ENCODE data around the gene GAS6. TPM values are rescaled to one million over a fixed set of nuclear protein-coding genes. Genes with fewer than 3 reads are reported as not detected.
A peak's percentile ranks its signal among the peaks of the same experiment; 100 is the strongest.
"Not testable (repeated sequence)": the region's sequence is repeated elsewhere in the genome, so short reads cannot be mapped to it uniquely, and the experiment has no call there.

The GAS6 gene
- total RNA-seq, 2 experiments from 2014 or later, result 0.53 to 0.65 TPM

DNA sequence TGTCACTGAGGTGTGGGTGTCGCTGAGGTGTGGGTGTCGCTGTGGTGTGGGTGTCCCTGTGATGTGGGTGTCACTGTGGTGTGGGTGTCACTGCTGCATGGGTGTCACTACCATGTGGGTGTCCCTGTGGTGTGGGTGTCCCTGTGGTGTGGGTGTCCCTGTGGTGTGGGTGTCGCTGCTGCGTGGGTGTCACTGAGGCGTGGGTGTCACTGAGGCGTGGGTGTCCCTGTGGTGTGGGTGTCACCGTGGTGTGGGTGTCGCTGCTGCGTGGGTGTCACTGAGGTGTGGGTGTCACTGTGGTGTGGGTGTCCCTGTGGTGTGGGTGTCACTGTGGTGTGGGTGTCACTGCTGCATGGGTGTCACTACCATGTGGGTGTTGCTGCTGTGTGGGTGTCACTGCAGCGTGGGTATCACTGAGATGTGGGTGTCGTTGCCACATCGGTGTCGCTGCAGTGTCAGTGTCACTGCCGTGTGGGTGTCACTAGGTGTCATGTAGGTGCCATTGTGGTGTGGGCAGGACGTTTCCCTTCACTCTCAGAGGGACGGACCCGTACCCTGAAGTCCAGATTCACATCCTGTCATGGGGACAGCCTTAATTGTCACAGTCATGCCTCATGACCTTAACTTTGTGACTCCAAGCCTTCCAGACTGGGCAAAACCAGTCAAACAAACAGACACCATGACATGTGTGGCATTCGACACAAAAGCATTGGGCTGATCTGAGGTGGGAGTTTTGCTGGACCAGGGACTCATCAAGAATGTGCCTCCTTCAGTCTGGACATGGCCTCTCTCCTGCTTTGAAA lies 12.7 kb upstream of the GAS6 start:
- no peak for ATAC-seq
- Mint-ChIP-seq H3K9me3 (ENCODE audit: insufficient read depth) (peaks cover 3% of the 10 kb centered on the region), H3K4me1 (ENCODE audit: low read depth) (peaks cover 15% of the 10 kb centered on the region), H3K36me3 (ENCODE audit: low read depth) (no peaks in the 10 kb centered on the region), H3K27me3 (ENCODE audit: low read depth) (peaks cover 16% of the 10 kb centered on the region), H3K4me3 (no peak overlapping the region), H3K27ac (no peak overlapping the region)
- CTCF ChIA-PET, result no interaction called here
- POLR2A ChIA-PET, result no interaction called here
- peak; percentile 9 for DNase-seq

DNA sequence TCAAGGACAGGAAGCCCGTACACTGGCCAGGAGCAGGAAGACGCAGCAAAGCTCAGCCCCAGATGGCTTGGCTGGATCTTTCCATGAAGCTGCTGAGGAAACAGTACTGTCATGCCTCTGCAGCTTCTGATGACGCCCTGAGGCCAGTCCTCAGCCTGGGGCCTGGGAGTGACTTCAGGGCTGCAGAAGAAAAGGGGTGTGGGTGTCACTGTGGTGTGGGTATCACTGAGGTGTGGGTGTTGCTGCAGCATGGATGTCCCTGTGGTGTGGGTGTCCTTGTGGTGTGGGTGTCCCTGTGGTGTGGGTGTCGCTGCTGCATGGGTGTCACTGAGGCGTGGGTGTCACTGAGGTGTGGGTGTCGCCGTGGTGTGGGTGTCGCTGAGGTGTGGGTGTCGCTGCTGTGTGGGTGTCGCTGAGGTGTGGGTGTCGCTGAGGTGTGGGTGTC lies 12.0 kb upstream of the GAS6 start:
- H3K36me3 Mint-ChIP-seq (ENCODE audit: low read depth), result no peaks in the 10 kb centered on the region
- peaks cover 3% of the 10 kb centered on the region for H3K9me3 Mint-ChIP-seq (ENCODE audit: insufficient read depth)
- H3K4me3 Mint-ChIP-seq, result no peak overlapping the region
- peaks cover 18% of the 10 kb centered on the region for H3K27me3 Mint-ChIP-seq (ENCODE audit: low read depth)
- H3K4me1 Mint-ChIP-seq (ENCODE audit: low read depth), result peaks cover 8% of the 10 kb centered on the region
- peak; percentile 20 for DNase-seq
- no peak overlapping the region for H3K27ac Mint-ChIP-seq
- CTCF ChIA-PET, result no interaction called here
- no peak for ATAC-seq
- POLR2A ChIA-PET, result no interaction called here

DNA sequence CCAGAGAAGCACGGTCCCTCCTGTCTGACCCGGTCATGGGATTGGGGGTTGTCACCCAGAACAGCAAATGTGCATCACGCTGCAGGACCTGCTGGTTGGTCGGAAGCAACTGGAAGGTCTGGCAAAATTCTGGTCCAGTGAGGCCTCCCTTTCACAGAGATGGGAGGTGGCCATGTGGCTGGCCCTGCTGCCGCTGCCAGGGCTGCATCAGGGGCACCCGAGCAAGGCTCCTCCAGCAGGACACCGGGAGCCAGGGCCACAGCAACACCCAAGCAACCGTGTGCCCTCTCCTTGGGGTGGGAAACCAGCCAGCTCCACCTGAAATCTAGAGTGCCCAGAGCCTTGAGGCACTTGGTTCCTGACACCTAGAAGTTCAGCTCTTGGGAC lies 11.5 kb upstream of the GAS6 start:
- ATAC-seq (no peak), DNase-seq (no peak)
- Mint-ChIP-seq H3K9me3 (ENCODE audit: insufficient read depth) (peaks cover 3% of the 10 kb centered on the region), H3K27me3 (ENCODE audit: low read depth) (peaks cover 18% of the 10 kb centered on the region), H3K4me3 (no peak overlapping the region), H3K4me1 (ENCODE audit: low read depth) (peaks cover 4% of the 10 kb centered on the region), H3K36me3 (ENCODE audit: low read depth) (no peaks in the 10 kb centered on the region), H3K27ac (no peak overlapping the region)
- POLR2A ChIA-PET, result no interaction called here
- CTCF ChIA-PET, result no interaction called here

DNA sequence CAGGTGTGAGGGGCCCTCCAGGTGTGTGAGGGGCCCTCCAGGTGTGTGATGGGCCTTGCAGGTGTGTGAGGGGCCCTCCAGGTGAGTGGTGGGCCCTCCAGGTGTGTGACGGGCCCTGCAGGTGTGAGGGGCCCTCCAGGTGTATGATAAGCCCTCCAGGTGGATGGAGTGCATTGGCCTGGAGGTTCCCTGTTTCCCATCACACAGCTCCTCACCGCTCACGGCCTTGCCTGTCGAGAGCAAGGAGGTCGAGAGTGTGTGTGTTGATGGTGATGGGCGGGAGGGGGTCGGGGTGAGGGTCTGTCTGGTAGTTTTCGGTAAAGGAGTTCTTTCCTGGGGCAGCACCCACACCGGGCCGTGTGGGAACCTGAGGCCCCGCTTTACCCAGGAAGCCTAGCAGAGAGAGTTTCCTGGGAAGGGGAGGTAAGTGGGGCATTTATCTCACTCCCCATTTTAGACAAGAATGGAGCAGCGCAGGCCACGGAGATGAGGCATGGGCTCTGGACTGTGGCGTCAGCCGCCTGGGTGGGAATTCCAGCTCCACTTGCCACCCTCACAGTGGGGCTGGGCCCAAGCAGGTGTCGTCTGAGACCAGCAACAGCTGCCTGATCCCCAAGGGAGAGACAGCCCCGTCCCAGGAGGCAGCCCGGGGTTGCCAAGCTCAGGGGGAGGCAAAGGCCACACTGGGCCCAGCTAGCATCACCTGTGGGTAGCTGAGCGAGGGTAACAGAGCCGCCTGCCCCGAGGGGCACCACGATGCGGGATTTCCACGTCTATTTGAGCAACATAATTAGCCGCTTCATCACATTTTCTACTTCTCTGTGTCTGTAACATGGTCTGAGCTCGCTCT lies 10.9 kb upstream of the GAS6 start:
- H3K27me3 Mint-ChIP-seq (ENCODE audit: low read depth), result peaks cover 18% of the 10 kb centered on the region
- no peaks in the 10 kb centered on the region for H3K36me3 Mint-ChIP-seq (ENCODE audit: low read depth)
- ATAC-seq (no peak), DNase-seq (no peak)
- ChIA-PET CTCF (no interaction called here), POLR2A (no interaction called here)
- H3K4me1 Mint-ChIP-seq (ENCODE audit: low read depth), result peaks cover 4% of the 10 kb centered on the region
- peaks cover 3% of the 10 kb centered on the region for H3K9me3 Mint-ChIP-seq (ENCODE audit: insufficient read depth)
- no peak overlapping the region for H3K27ac Mint-ChIP-seq
- H3K4me3 Mint-ChIP-seq, result no peak overlapping the region

DNA sequence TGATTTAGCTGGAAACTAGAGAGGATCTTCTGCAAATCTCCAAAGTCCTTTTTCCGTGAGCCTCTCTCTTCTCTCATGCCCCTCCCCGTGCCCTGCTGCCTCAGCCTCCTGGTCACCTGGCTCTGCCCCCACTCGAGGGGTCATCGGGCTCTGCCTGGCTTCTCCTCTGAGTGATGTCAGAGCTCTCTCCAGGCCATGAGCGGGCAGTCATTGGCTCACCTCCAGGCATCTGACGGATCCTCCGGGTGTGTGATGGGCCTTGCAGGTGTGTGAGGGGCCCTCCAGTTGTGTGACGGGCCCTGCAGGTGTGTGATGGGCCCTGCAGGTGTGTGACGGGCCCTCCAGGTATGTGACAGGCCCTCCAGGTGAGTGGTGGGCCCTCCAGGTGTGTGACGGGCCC lies 10.3 kb upstream of the GAS6 start:
- H3K27ac Mint-ChIP-seq, result no peak overlapping the region
- ChIA-PET POLR2A (no interaction called here), CTCF (no interaction called here)
- H3K36me3 Mint-ChIP-seq (ENCODE audit: low read depth), result no peaks in the 10 kb centered on the region
- H3K27me3 Mint-ChIP-seq (ENCODE audit: low read depth), result peaks cover 20% of the 10 kb centered on the region
- H3K4me1 Mint-ChIP-seq (ENCODE audit: low read depth), result peaks cover 4% of the 10 kb centered on the region
- no peak overlapping the region for H3K4me3 Mint-ChIP-seq
- DNase-seq, result no peak
- H3K9me3 Mint-ChIP-seq (ENCODE audit: insufficient read depth), result peaks cover 3% of the 10 kb centered on the region
- ATAC-seq, result no peak

DNA sequence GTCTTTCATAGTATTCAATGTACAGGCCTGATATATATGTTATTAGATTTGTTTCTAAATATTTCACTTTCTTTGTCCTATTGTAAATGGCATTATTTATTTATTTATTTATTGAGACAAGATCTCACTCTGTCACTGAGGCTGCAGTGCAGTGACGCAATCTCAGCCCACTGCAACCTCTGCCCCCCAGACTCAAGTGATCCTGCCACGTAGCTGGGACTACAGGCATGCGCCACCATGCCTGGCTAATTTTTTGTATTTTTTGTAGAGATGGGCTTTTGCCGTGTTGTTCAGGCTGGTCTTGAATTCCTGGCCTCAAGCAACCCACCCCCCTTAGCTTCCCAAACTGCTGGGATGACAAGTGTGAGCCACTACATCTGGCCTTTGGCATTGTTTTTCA lies 5.4 kb upstream of the GAS6 start:
- ChIA-PET POLR2A (no interaction called here), CTCF (interaction anchor here (0.6 to 1.8 kb wide), 2 partner anchors 10 to 46 kb away, joined by 3 to 4 read pairs; no protein-coding TSS in a partner anchor)

DNA sequence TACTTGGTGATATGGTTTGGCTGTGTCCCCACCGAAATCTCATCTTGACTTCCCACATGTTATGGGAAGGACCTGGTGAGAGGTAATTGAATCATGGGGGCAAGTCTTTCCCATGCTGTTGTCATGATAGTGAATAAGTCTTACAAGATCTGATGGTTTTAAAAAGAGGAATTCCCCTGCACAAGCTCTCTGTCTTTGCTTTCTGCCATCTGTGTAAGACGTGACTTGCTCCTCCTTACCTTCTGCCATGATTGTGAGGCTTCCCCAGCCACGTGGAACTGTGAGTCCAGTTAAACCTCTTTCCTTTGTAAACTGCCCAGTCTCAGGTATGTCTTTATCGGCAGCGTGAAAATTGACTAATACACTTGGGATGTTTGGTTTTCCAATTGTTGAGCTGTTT lies 4.0 kb upstream of the GAS6 start:
- CTCF ChIA-PET, result interaction anchor here (1.8 kb wide), 1 partner anchor 11 kb away, joined by 4 read pairs; no protein-coding TSS in a partner anchor
- H3K4me3 Mint-ChIP-seq; DNase-seq; H3K4me1 Mint-ChIP-seq (ENCODE audit: low read depth); ATAC-seq; POLR2A ChIA-PET; H3K36me3 Mint-ChIP-seq (ENCODE audit: low read depth); H3K27ac Mint-ChIP-seq; H3K9me3 Mint-ChIP-seq (ENCODE audit: insufficient read depth): not testable (repeated sequence)
- H3K27me3 Mint-ChIP-seq (ENCODE audit: low read depth), result peaks cover 51% of the 10 kb centered on the region

More for the DNA sequence above, 5.4 kb upstream of the GAS6 start:
- H3K27ac Mint-ChIP-seq, result no peak overlapping the region
- ATAC-seq, result no peak
- DNase-seq, result peak; percentile 4
- H3K9me3 Mint-ChIP-seq (ENCODE audit: insufficient read depth), result no peaks in the 10 kb centered on the region
- H3K4me3 Mint-ChIP-seq, result no peak overlapping the region
- H3K27me3 Mint-ChIP-seq (ENCODE audit: low read depth), result peaks cover 53% of the 10 kb centered on the region
- H3K4me1 Mint-ChIP-seq (ENCODE audit: low read depth), result peaks cover 4% of the 10 kb centered on the region
- H3K36me3 Mint-ChIP-seq (ENCODE audit: low read depth), result no peaks in the 10 kb centered on the region

DNA sequence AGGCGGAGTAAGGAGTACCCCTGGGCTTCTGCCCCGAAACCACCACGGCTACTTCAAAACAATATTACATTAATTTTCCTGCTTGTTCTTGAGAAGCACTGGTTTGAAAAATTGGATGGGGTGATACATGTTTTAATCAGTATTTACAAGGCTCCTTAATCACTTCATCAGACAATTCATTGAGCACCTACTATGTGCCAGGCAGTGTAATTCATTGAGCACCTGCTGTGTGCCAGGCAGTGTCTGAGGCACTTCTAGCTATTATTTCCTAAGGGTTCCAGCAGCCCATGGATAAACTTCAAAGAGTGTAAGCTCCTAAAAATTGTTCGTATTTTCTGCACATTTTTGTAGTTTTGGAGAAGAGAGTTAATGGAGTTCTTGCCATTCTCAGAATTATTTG lies 1.6 kb upstream of the GAS6 start:
- ATAC-seq (no peak), DNase-seq (no peak)
- Mint-ChIP-seq H3K4me3 (no peak overlapping the region), H3K9me3 (ENCODE audit: insufficient read depth) (no peaks in the 10 kb centered on the region), H3K4me1 (ENCODE audit: low read depth) (peaks cover 13% of the 10 kb centered on the region), H3K27me3 (ENCODE audit: low read depth) (peaks cover 54% of the 10 kb centered on the region), H3K27ac (no peak overlapping the region), H3K36me3 (ENCODE audit: low read depth) (no peaks in the 10 kb centered on the region)
- ChIA-PET POLR2A (no interaction called here), CTCF (no interaction called here)

DNA sequence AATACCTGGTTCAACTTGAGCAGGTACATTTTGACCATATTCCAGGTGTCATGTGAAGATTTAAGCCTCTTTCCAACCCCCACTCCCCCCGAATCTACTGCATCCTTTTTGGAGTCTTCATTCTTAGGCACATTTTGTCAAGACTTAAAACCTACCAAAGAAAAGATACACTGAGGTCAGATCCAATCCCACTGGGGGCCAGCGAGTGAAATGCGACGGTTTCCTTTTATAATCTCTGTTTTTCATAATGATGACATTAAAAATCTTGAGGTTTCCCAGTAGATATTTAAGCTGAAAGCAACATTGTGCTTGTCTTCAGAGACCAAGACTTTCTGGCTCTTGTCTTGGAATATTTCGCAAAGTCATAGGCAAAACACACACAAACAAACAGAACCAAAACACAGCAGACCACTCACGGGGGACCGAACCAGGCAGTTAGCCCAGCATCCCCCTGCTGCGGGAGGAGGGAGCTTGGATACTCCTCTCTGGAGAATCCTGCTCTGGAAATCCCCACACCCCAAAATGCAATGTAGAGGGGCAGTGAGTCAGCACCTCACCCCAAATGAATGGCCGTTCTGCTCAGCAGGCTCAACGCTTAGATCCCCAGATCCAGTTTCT lies 506 bp upstream of the GAS6 start:
- CTCF ChIA-PET, result no interaction called here
- H3K27ac Mint-ChIP-seq, result no peak overlapping the region

DNA sequence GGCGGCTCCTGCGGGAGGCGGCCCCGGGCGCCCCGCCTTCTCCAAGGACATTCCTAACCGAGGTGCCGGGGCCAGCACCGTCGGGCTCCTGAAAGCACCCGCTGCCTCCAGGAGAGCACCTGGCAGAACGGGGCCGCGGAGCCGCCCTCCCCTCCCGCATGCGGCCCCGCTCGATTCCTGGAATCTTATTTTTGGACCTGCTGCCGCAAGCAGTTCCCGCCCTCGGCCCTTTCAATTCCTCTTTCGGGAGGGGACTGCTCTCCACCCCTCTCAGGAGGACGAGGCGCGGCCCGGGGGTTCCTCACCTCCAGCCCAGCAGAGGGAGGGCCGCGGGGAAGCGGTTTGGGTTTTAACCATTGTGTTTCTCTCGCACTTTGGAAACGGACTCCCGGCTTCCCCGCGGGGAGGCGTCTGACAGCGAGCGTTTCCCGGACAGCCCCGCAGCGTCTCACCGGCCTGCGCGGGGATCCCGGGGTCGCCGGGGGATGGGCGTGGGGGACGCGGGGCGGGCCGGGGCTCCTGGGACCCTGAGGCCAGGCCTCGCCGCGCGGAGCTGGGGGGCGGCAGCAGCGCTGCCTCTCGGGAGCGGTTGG lies 849 bp downstream of the GAS6 start:
- Mint-ChIP-seq H3K27ac (no peak overlapping the region), H3K4me3 (peak overlapping the region; percentile 25), H3K4me1 (ENCODE audit: low read depth) (peaks cover 13% of the 10 kb centered on the region), H3K9me3 (ENCODE audit: insufficient read depth) (no peaks in the 10 kb centered on the region), H3K36me3 (ENCODE audit: low read depth) (no peaks in the 10 kb centered on the region), H3K27me3 (ENCODE audit: low read depth) (peaks cover 47% of the 10 kb centered on the region)
- CTCF ChIA-PET, result no interaction called here
- peak; percentile 35 for ATAC-seq
- POLR2A ChIA-PET, result no interaction called here
- no peak for DNase-seq

More for the DNA sequence above, 506 bp upstream of the GAS6 start:
- ATAC-seq, result no peak
- no peaks in the 10 kb centered on the region for H3K9me3 Mint-ChIP-seq (ENCODE audit: insufficient read depth)
- peak overlapping the region; percentile 44 for H3K4me3 Mint-ChIP-seq
- no peak for DNase-seq
- POLR2A ChIA-PET, result no interaction called here
- H3K36me3 Mint-ChIP-seq (ENCODE audit: low read depth), result no peaks in the 10 kb centered on the region
- peaks cover 13% of the 10 kb centered on the region for H3K4me1 Mint-ChIP-seq (ENCODE audit: low read depth)
- H3K27me3 Mint-ChIP-seq (ENCODE audit: low read depth), result peaks cover 49% of the 10 kb centered on the region

DNA sequence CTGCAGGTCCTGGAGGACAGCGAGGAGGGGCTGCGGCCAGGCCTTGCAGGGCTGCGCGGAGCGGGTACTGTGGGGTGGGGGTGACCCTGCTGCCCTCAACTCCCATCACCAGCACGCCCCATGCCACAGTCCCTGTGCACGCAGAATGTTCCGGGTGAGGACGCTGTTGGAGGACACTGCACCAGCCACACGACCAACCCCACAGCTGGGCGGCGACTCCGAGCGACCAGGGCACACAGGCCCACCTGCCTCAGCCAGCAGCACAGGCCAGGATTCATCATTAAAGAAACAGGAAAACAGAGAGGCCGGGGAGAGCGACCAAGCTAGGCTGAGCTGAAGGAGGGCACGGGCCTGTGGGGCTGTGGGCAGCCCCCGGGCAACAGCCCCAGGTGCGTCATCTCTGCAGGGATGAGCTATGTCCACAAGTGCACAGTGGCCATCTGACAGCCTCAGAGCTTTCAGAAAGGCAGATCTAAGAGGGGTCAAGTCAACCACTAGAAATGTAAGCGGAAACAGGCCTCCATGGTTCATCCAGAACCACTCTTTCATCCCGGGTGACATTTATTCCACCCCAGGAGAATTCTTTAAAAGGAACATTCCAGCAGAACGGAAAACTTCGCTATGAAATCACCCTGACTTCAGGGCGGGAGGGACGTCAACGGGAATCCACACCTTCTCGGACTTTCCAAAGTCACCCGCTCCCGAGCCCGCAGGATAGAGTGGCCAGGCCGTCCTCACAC lies 1.5 kb downstream of the GAS6 start:
- ChIA-PET POLR2A (no interaction called here), CTCF (no interaction called here)
- H3K4me3 Mint-ChIP-seq, result peak overlapping the region; percentile 51
- H3K36me3 Mint-ChIP-seq (ENCODE audit: low read depth), result no peaks in the 10 kb centered on the region
- peaks cover 13% of the 10 kb centered on the region for H3K4me1 Mint-ChIP-seq (ENCODE audit: low read depth)
- H3K27me3 Mint-ChIP-seq (ENCODE audit: low read depth), result peaks cover 44% of the 10 kb centered on the region
- no peaks in the 10 kb centered on the region for H3K9me3 Mint-ChIP-seq (ENCODE audit: insufficient read depth)
- no peak for DNase-seq
- no peak overlapping the region for H3K27ac Mint-ChIP-seq
- no peak for ATAC-seq

Data from activated CD8-positive, alpha-beta T cell treated with anti-CD3 and anti-CD28 coated beads, Interleukin-2, amount 10 ng/mL, durations not matched to agents 7 days and 5 days (primary cell).